CD4-positive, alpha-beta T cell treated with Interleukin-4 for 4 hours (primary cell): ENCODE results near the gene EFNB2.

Experiments used
- DNase-seq: peaks from one replicate; pipeline ENCODE4 v3.0.0-alpha.2; 2020

Gene EFNB2

DNA sequence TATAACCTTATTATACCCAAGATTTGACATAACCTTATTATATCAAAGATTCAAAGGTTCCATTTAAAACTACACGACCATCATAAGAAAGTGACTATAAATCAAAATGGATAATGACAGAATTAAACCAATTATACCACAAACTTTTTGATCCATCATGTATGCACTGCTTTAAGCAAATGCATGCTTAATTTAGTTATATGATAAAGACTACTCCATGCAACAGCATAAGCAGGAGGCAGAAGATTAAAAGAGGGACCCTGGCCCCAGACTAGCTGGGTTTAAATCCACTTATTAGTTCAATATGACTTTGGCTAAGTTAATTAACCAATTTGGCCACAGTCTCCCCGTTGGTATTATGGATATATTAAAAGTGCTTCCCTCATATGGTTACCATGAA lies 11.4 kb downstream of the EFNB2 start:
- no peak for DNase-seq

DNA sequence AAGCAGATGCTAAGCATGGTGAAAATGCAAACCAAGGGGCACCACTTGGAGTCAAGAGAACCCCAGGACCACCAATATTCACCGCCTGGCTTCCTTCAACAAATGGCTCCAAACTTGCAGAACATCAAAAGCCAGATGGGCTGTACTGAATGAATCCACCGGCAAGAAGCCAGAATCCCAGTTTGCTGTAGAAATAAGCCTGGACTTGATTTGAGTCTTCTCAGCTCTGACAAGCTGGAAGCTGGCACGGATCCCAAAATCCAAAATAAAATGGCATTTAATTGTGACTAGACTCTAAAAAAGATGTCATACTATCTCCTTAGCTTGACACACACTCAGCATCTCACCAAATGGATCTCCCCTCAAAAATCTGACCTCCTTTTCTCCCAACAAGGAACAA lies 11.9 kb downstream of the EFNB2 start:
- DNase-seq = no peak

GRCh38 chr13:106522898-106523525 lies 12.4 kb downstream of the EFNB2 start:
- DNase-seq = no peak

DNA sequence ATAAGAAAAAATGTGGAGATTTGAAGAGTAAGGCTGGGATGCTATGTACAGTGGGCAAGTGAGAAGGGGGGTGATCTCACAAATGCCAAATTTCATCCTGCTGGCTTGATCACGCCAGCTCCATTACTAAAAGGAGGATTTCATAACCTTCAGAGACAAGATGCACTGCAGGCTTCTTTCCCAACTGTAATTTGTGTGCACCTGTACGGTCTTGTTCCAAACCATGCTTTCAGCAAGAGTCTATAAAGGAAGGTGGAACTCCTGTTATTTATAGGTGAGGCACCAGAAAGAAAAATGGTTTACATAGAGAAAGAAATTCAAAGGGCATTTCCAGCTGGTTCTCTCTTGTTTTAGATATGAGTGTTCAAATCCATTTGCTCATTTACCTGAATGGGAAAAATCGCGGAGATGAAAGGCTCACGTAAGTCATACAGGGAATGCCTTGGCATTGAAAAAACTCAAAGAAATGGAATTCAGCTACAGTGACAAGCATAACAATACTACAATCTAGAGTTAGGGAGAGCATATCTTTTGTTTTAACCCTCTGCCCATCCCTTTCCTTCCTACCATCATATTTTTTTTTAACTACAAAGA lies 13.3 kb downstream of the EFNB2 start:
- no peak for DNase-seq

DNA sequence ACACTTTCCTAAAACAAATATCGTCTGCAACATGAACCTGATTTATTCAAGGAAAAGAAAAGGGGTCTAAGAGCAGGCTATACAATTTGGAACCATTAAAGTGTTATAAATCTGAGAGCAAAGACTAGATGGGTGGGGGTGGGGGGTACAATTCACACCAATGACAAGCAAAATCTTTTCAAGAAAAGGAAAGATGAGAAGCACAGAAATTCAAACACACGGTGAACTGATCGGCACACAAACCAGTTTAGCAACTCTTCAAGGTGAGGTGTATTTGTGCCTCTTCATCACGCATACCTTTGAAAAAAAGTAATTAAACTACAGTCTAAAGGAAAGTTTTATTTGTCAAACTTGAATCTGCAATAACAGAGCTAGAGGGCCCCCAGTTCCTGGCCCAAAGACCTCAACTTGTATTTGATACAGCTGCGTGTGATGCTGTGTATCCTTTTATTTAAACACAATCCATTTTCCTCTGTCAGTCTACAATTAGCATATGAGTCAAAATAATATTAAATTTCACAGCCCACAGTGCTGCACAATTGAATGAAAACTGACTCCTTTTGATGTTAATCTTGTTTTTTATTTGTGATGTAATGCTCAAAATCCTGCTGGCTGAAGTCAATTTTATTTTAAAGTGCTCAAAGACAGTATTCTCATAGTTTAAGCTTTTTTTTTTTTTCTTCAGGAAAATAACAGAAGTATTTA lies 14.2 kb downstream of the EFNB2 start:
- DNase-seq = no peak

DNA sequence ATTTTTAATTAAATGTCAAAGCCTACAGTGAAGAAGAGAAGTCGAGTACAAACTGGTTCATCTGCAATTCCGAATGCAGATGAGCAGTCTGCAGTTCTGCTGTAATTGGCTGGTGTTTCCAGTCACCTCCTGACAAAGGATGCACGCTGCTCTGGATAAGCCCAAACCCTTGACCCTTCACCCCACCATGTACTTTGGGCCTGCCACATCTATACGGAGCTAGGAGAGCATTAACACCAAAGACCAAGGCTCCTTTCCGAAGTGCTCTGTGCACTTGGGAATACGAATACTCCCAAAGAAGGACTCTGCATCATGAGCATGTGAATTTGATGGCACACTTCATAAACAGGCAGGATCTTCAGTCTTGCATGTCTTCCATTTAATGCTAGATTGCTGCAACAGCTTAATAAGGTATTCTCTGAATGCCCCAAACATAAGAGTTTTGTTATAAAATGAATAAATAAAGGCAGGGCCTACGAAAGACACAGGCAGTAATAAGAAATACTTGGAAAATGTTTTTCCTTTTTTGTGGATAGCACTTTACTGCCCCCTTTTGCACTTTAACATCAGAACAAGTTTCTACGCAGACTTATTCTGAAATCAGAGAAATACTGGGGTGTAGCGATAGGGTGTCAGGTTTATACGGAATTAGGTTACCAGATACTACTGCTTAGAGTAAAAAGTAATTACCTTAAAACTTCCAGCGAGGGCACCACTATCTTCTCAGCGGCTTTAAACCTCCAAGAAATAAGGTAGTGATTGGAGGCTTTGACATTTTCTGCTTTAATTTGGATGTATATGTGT lies 15.0 kb downstream of the EFNB2 start:
- DNase-seq = no peak

DNA sequence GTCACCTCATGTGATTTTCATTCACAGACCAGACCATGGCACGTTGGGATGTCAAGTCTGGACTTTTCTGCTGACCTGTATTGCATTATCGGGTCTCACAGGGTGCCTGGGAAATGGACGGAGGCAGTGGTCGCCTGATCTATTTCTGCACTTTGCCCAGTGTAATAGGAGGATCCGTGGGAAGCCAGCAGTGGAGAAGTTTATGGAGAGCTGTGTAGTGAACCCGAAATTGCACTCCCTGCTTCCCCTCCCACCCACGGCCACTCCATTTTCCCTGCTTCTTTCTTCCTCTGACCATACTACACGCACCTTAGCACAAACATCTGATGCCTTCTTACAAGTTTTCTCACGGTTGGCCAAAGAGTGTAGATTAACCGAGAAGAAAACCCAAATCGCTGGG lies 16.9 kb downstream of the EFNB2 start:
- no peak for DNase-seq

DNA sequence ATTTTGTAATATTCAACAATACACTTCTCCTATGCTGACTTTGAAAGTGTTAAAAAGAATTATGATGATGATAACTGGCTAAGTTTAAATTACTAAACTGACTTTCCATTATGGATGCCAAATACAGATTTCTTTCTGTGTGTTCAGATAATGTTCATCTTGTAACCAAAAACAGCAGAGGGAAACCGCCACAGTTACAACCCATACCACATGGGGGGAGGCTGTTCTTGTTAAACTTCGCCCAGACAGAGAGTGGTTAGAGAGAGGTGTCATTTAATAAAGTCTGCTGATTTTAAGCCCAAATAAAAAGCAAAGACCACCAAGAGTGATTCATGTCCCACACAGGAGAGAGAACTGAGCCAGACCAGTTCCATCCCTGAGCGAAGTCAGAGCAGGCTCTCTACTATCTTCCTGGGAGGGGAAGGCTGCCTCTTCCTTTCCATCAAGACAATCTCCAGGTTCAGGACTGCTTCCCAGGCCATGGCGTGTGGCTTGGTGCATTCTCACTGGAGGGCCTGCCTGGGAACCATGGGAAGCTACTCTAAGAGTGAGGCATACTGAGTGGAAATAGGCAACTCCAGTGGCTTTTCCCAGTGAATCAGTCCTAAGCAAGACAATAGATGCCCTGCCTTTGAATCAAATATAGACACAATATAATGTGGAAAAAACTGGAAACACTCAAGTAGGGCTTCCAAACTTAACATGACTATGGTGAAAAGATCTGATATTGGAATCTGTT lies 18.2 kb downstream of the EFNB2 start:
- no peak for DNase-seq

- no peak for DNase-seq
Observed at GRCh38 chr13:106515635-106516254, 19.7 kb downstream of the EFNB2 start.

DNA sequence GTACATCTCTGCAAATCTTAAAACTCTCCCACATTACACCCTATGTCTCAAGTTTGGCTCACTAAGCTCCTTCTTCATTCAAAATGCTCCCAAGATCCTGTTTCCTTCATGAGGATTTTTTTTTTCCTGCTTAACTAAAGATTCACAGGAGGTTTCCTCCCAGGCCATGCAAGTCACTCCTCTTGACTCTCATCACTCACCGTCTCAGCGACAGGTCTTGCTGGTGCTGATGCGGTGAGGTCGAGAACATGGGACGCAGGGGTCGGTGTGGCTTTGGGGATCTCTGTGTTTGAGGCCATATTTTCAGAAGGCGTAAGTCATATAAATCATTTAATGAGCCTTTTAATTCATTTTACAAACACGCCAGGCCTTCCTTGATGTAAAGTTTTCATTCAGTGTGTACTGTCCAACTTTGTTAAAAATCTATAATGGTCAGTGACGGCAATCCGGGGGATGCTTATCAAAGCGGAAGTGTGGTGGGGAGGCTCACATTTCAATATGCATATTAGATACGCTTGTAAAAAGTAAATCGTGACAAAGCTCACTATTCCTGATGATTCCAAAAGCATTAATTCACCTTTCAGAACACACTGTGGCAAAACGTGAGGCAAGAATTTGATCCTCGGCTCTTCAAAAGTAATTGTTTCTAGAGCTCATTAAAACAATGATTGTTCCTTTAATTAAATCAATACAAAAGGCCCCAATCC lies 20.4 kb downstream of the EFNB2 start:
- no peak for DNase-seq

- no peak for DNase-seq
Observed at GRCh38 chr13:106513025-106513983, 22.2 kb downstream of the EFNB2 start.

DNA sequence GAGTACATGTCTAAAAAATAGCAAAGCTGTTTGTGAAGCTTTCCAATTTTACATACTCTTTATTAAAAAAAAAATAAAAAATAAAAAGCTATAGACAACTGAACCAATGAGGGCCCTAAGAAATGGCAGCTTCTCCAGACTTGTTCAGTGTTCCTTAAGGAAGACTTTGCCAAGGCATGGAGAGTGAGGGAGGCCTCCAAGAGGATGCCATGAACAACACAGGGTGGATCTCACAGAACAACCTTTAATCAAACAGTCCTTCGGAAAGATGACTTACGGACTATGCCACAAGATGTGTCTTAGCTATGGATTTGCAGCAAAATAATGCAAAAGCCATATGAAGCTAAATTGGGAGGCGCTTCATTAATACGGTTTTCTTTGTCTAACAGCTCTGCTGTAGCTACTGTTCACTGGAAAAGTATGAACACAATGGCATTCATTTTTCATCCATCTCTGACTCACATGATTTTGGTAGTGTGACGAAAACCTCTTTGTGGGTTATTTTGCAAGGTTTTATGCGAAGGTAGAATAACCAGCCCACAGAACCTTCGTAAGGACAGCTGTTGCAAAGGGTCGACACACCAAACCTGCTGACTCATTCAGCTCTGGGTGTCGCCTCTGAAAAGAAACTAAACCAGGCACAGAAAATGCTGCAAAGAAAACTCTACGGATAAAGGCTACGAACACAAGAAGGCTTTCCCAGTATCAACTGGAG lies 27.7 kb downstream of the EFNB2 start:
- DNase-seq = no peak

- no peak for DNase-seq
Observed at GRCh38 chr13:106506286-106506685, 29.2 kb downstream of the EFNB2 start.

- no peak for DNase-seq
Observed at GRCh38 chr13:106505732-106506131, 29.7 kb downstream of the EFNB2 start.

DNA sequence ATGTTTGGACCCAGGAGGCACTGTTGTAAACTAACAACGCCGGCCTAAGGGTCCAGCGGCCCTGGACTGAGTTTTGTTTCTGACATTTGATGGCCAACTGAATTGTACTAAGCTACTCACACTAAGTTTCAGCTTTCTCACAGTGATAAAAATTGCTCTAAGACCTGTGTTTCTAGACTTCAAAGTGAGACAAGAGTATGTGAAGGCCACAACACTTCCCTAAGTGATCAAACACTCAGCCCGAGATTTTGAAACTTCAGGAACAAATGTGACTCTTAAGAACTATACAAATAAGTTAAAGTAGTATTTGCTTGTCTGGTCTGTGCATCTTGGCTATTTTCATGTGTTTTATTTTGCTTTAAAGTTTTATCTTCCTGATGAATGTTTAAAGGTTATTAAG lies 30.2 kb downstream of the EFNB2 start:
- DNase-seq = no peak

DNA sequence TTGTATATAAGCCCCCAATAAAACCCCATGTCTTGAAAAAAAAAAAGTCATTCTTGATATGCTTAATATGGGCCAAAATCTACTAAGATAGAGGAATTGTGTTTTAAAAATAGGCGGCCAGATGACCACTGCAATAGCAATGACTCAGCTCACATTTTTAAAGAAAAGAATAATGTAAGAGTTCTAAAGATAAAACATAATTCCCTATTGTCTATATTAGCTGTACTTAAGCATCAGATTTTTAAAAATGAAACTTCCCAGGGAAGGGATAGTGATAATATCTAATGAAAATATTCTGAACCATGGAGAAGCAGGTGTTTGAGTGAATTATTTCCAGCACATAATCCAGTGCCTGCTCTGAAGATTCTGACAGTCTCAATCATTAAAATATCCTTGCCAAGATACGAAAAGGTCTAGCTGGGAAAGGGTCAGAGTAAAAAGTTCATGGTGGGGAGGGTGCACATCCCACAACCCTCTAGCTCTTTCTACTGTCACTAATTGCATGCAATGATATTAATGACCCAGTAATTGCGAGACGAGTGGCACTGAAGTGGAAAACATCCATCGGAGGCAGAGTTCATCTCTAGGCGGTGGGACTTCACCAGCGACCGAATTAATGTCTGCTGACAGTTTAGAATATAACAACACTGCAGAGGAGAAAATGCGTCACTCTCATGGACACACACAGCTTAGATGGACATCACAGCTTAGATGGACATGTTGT lies 31.6 kb downstream of the EFNB2 start:
- no peak for DNase-seq

GRCh38 chr13:106503272-106503671 lies 32.2 kb downstream of the EFNB2 start:
- no peak for DNase-seq

GRCh38 chr13:106500445-106500844 lies 35.0 kb downstream of the EFNB2 start:
- no peak for DNase-seq

DNA sequence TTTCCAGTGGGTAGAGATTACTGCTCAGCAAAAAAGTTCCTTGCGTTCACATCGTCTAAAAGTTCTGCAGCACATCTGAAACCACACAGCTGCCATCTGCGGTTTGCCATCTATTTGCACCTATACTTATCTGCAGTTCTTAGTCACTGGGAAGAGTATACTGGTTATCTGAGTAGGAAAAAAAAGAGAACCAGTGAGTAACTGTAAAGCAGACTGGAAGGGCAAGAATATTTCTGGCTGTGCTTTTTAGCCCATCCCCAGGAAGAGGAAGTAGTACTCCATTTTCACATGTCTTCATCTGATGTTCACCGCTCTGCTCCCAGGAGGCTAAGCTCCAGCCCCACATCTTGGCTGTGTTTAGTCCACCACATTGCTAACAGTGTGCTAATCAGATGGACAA lies 35.6 kb downstream of the EFNB2 start:
- DNase-seq = no peak
